Measurements from ENCODE around the gene RACGAP1.
"Not testable (repeated sequence)": the region's sequence is repeated elsewhere in the genome, so short reads cannot be mapped to it uniquely, and the experiment has no call there.

The RACGAP1 gene

GRCh38 chr12:50055831-50056638 is 30.7 kb upstream of the RACGAP1 start:
- peak; percentile 84 for DNase-seq

GRCh38 chr12:50053583-50053982 is 28.3 kb upstream of the RACGAP1 start:
- DNase-seq, result no peak

GRCh38 chr12:50052964-50053363 is 27.7 kb upstream of the RACGAP1 start:
- DNase-seq, result no peak

GRCh38 chr12:50052544-50052943 is 27.2 kb upstream of the RACGAP1 start:
- DNase-seq, result no peak

GRCh38 chr12:50051101-50051806 is 26.0 kb upstream of the RACGAP1 start:
- no peak for DNase-seq

- no peak for DNase-seq
Observed at GRCh38 chr12:50050410-50051098, 25.3 kb upstream of the RACGAP1 start.

- DNase-seq, result no peak
Observed at GRCh38 chr12:50050119-50050385, 24.8 kb upstream of the RACGAP1 start.

GRCh38 chr12:50049254-50050118 is 24.2 kb upstream of the RACGAP1 start:
- no peak for DNase-seq

- DNase-seq, result no peak
Observed at GRCh38 chr12:50047693-50048250, 22.5 kb upstream of the RACGAP1 start.

GRCh38 chr12:50043854-50044253 is 18.6 kb upstream of the RACGAP1 start:
- DNase-seq, result no peak

- no peak for DNase-seq
Observed at GRCh38 chr12:50043308-50043707, 18.0 kb upstream of the RACGAP1 start.

- no peak for DNase-seq
Observed at GRCh38 chr12:50042693-50043092, 17.4 kb upstream of the RACGAP1 start.

GRCh38 chr12:50041962-50042361 is 16.7 kb upstream of the RACGAP1 start:
- DNase-seq, result no peak

- no peak for DNase-seq
Observed at GRCh38 chr12:50041062-50041860, 16.0 kb upstream of the RACGAP1 start.

- DNase-seq, result no peak
Observed at GRCh38 chr12:50040657-50041056, 15.4 kb upstream of the RACGAP1 start.

- peak; percentile 85 for DNase-seq
Observed at GRCh38 chr12:50039151-50039835, 14.0 kb upstream of the RACGAP1 start.

GRCh38 chr12:50038336-50038735 is 13.0 kb upstream of the RACGAP1 start:
- no peak for DNase-seq

- no peak for DNase-seq
Observed at GRCh38 chr12:50032854-50033581, 7.7 kb upstream of the RACGAP1 start.

- DNase-seq, result no peak
Observed at GRCh38 chr12:50032515-50032853, 7.2 kb upstream of the RACGAP1 start.

GRCh38 chr12:50030449-50030848 is 5.2 kb upstream of the RACGAP1 start:
- not testable (repeated sequence) for DNase-seq

- DNase-seq, result no peak
Observed at GRCh38 chr12:50026691-50027090, 1.4 kb upstream of the RACGAP1 start.
